Astrocyte (in vitro differentiated cells and primary cell): Measurements from ENCODE around the gene AP3M1. TPM values are rescaled to one million over a fixed set of nuclear protein-coding genes. Genes with fewer than 3 reads are reported as not detected.

Source experiments
- DNase-seq: peaks from one replicate; pipeline ENCODE4 v3.0.0-alpha.2; 2010; ENCODE audit warnings: low read depth
- FAIRE-seq: peaks from 2 replicates; lab custom pipeline; 2011; peaks lifted over from hg19 to GRCh38; lab: Jason Lieb, UNC
- H2AFZ ChIP-seq: 2 replicates; pipeline ENCODE4 v1.6.0; 2012; ENCODE audit warnings: low read depth, low read length, inconsistent platforms
- H3K27ac ChIP-seq: 2 replicates; pipeline ENCODE4 v1.5.1; 2011; ENCODE audit warnings: low read depth, low read length, inconsistent platforms
- H3K27me3 ChIP-seq: 2 replicates; pipeline ENCODE4 v1.6.0; 2011; ENCODE audit warnings: low read length, inconsistent platforms; ENCODE audit not compliant: insufficient read depth
- H3K36me3 ChIP-seq: 2 replicates; pipeline ENCODE4 v1.5.1; 2011; ENCODE audit warnings: low read length, inconsistent platforms; ENCODE audit not compliant: insufficient read depth
- H3K4me1 ChIP-seq: 2 replicates; pipeline ENCODE4 v1.5.1; 2011; ENCODE audit warnings: low read length, inconsistent platforms; ENCODE audit not compliant: insufficient read depth
- H3K4me2 ChIP-seq: 2 replicates; pipeline ENCODE4 v1.6.0; 2012; ENCODE audit warnings: low read length, inconsistent platforms
- H3K4me3 ChIP-seq: 2 replicates; pipeline ENCODE4 v1.5.1; 2011; ENCODE audit warnings: low read depth, mild to moderate bottlenecking, low read length, inconsistent platforms; ENCODE audit not compliant: insufficient read depth
- H3K79me2 ChIP-seq: 2 replicates; pipeline ENCODE4 v1.6.0; 2012; ENCODE audit warnings: mild to moderate bottlenecking, low read length, inconsistent platforms; ENCODE audit not compliant: insufficient read depth
- H3K9ac ChIP-seq: 2 replicates; pipeline ENCODE4 v1.6.0; 2012; ENCODE audit warnings: mild to moderate bottlenecking, low read length, inconsistent platforms
- H3K9me3 ChIP-seq: 2 replicates; pipeline ENCODE4 v1.5.1; 2012; ENCODE audit warnings: low read depth, mild to moderate bottlenecking, low read length, inconsistent platforms; ENCODE audit not compliant: insufficient read depth
- H4K20me1 ChIP-seq: 2 replicates; pipeline ENCODE4 v1.6.0; 2012; ENCODE audit warnings: low read length, inconsistent platforms; ENCODE audit not compliant: insufficient read depth
- H3K27ac Mint-ChIP-seq: one replicate; pipeline ENCODE4 v1.8.0; 2021; ENCODE audit warnings: mild to moderate bottlenecking, mixed read lengths; ENCODE audit not compliant: unreplicated experiment
- H3K27me3 Mint-ChIP-seq: one replicate; pipeline ENCODE4 v1.8.0; 2021; ENCODE audit warnings: low read depth, mixed read lengths; ENCODE audit not compliant: unreplicated experiment
- H3K36me3 Mint-ChIP-seq: one replicate; pipeline ENCODE4 v1.8.0; 2021; ENCODE audit warnings: low read depth, mixed read lengths; ENCODE audit not compliant: unreplicated experiment
- H3K4me1 Mint-ChIP-seq: one replicate; pipeline ENCODE4 v1.8.0; 2021; ENCODE audit warnings: low read depth, mixed read lengths; ENCODE audit not compliant: unreplicated experiment
- H3K4me3 Mint-ChIP-seq: one replicate; pipeline ENCODE4 v1.8.0; 2021; ENCODE audit warnings: mild to moderate bottlenecking, moderate library complexity, mixed read lengths; ENCODE audit not compliant: unreplicated experiment
- H3K9me3 Mint-ChIP-seq: one replicate; pipeline ENCODE4 v1.8.0; 2021; ENCODE audit warnings: mild to moderate bottlenecking, mixed read lengths; ENCODE audit not compliant: unreplicated experiment
- CTCF ChIP-seq: IDR thresholded peaks from 2 replicates; pipeline ENCODE4 v1.5.1; 2011; ENCODE audit warnings: low read depth, mild to moderate bottlenecking, inconsistent platforms, low read length, moderate library complexity; ENCODE audit not compliant: insufficient read depth
- EZH2 ChIP-seq: IDR thresholded peaks from 2 replicates; pipeline ENCODE4 v1.6.1; 2012; ENCODE audit warnings: mild to moderate bottlenecking, low read length, inconsistent platforms; ENCODE audit not compliant: insufficient read depth
- total RNA-seq: library from RNA; stranded (reverse); gene quantifications from 2 replicates; pipeline ENCODE4 v1.2.1, GENCODE V29; 2021

The AP3M1 gene
- total RNA-seq, 1 donor from 2014 or later = 50.0 TPM

- Histone ChIP-seq H3K27ac (no peak overlapping the region), H4K20me1 (no peaks in the 10 kb centered on the region), H3K9me3 (no peaks in the 10 kb centered on the region), H3K79me2 (no peaks in the 10 kb centered on the region), H3K4me3 (no peak overlapping the region), H2AFZ (no peak overlapping the region), H3K4me2 (no peak overlapping the region), H3K27me3 (no peaks in the 10 kb centered on the region), H3K36me3 (no peaks in the 10 kb centered on the region), H3K9ac (no peak overlapping the region), H3K4me1 (peaks cover 14% of the 10 kb centered on the region)
- Mint-ChIP-seq H3K27ac (no peak overlapping the region), H3K9me3 (no peaks in the 10 kb centered on the region), H3K4me3 (no peak overlapping the region), H3K36me3 (no peaks in the 10 kb centered on the region), H3K27me3 (no peaks in the 10 kb centered on the region), H3K4me1 (peaks cover 15% of the 10 kb centered on the region)
- TF ChIP-seq EZH2 (no peak), CTCF (no peak)
- no peak for DNase-seq
- no peak for FAIRE-seq
These were observed 12.9 kb upstream of the AP3M1 start for GRCh38 chr10:74163319-74164068.

GRCh38 chr10:74160013-74160412, 9.4 kb upstream of the AP3M1 start:
- no peak overlapping the region for H3K4me2 ChIP-seq
- no peaks in the 10 kb centered on the region for H3K27me3 ChIP-seq
- H3K27ac ChIP-seq = no peak overlapping the region
- TF ChIP-seq CTCF (no peak), EZH2 (no peak)
- DNase-seq (no peak), FAIRE-seq (no peak)
- Mint-ChIP-seq H3K9me3 (no peaks in the 10 kb centered on the region), H3K4me3 (no peak overlapping the region), H3K27ac (no peak overlapping the region), H3K27me3 (no peaks in the 10 kb centered on the region), H3K36me3 (no peaks in the 10 kb centered on the region), H3K4me1 (peaks cover 10% of the 10 kb centered on the region)
- no peak overlapping the region for H3K9ac ChIP-seq
- H3K4me3 ChIP-seq = no peak overlapping the region
- no peaks in the 10 kb centered on the region for H3K36me3 ChIP-seq
- no peak overlapping the region for H2AFZ ChIP-seq
- H3K79me2 ChIP-seq = peaks cover 2% of the 10 kb centered on the region
- peaks cover 1% of the 10 kb centered on the region for H4K20me1 ChIP-seq
- no peaks in the 10 kb centered on the region for H3K9me3 ChIP-seq
- H3K4me1 ChIP-seq = peaks cover 5% of the 10 kb centered on the region

- no peak for FAIRE-seq
- H3K4me3 ChIP-seq = no peak overlapping the region
- no peak overlapping the region for H3K4me2 ChIP-seq
- TF ChIP-seq CTCF = no peak
- no peak for TF ChIP-seq EZH2
- no peaks in the 10 kb centered on the region for H3K27me3 ChIP-seq
- H3K36me3 ChIP-seq = no peaks in the 10 kb centered on the region
- peaks cover 7% of the 10 kb centered on the region for H3K79me2 ChIP-seq
- H3K9ac ChIP-seq = no peak overlapping the region
- H2AFZ ChIP-seq = no peak overlapping the region
- Mint-ChIP-seq H3K27ac (no peak overlapping the region), H3K36me3 (no peaks in the 10 kb centered on the region), H3K4me1 (peaks cover 14% of the 10 kb centered on the region), H3K9me3 (no peaks in the 10 kb centered on the region), H3K4me3 (no peak overlapping the region), H3K27me3 (no peaks in the 10 kb centered on the region)
- no peaks in the 10 kb centered on the region for H3K9me3 ChIP-seq
- H3K27ac ChIP-seq = no peak overlapping the region
- no peaks in the 10 kb centered on the region for H3K4me1 ChIP-seq
- DNase-seq = peak; percentile 51
- H4K20me1 ChIP-seq = peaks cover 4% of the 10 kb centered on the region
These were observed 6.3 kb upstream of the AP3M1 start for GRCh38 chr10:74156919-74157289.
